ENCODE results near the gene ANKZF1.
"Not testable (repeated sequence)": the region's sequence is repeated elsewhere in the genome, so short reads cannot be mapped to it uniquely, and the experiment has no call there.

Gene ANKZF1

DNA sequence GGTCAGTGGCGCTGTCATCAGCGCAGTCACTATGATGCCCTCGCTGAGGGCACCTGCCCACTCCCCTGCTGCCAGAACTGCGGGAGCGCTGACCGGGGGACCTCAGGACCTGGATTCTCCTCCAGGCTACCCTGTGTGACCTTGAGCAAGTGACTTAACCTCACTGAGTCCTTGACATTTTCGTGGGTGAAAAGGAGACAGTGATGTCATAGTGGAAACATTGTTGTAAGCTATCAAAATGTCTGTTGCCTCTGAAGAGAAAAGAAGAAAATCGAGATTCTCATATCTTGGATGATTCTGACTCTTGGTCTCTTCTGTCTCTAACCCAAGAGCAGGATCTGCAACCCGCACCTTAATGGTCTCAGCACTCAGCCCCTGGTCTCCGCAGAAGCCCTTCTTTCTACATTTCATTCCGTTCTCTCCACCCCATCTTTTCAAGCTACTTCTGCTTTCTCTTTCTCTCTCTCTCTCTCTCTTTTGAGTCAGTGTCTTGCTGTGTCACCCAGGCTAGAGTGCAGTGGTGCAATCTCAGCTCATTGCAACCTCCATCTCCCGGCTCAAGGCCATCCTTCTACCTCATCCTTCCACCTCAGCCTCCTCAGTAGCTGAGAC, 25.1 kb downstream of the ANKZF1 start:
- DNase-seq = peak; percentile 49

DNA sequence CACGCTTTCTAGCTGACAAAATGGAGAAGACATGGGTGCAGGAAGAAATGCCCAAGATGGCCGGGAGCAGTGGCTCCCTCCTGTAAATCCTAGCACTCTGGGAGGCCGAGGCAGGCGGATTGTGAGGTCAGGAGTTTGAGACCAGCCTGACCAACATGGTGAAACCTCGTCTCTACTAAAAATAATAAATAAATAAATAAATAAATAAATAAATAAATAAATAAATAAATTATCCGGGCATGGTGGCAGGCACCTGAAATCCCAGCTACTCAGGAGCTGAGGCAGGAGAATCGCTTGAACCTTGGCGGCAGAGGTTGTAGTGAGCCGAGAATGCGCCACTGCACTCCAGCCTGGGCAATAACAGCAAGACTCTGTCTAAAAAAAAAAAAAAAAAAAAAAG, 29.3 kb downstream of the ANKZF1 start:
- DNase-seq = not testable (repeated sequence)

DNA sequence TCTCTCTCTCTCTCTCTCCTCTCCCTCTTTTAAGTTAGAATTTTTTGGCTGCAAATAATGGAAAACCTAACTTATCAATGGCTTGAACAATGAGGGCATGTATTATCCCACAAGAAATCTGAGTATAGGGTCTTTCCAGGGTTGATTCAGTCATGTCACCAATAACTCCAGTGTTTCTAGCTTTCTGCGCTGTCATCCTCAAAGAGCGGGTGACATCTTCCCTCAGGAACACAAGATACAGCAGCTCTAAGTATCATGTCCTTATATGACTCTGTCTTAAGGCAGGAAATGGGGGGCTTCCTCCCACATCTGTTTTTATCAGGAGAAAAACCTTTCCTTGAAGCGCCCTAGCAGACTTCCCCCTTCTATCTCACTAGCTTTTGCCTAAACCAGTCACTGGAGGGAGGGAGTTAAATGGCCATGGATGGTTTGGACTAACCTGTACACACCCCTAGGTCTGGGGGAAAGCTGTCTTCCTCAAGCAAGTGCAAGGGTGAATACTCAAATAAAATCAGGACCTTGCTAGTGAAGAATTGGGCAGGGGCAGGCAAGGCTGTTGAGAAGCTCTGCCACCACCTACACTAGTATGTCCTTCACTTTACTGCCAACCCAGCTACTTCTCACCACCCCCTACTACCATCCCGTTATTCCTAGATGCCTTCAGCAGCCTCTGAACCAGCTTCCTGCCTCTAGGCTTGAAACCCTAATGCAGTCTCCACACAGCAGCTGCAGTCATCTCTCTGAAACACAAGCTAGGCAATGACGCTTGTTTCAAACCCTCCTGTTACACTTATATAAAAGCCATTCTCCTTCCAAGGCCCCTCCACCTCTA, 31.6 kb downstream of the ANKZF1 start:
- DNase-seq = no peak

DNA sequence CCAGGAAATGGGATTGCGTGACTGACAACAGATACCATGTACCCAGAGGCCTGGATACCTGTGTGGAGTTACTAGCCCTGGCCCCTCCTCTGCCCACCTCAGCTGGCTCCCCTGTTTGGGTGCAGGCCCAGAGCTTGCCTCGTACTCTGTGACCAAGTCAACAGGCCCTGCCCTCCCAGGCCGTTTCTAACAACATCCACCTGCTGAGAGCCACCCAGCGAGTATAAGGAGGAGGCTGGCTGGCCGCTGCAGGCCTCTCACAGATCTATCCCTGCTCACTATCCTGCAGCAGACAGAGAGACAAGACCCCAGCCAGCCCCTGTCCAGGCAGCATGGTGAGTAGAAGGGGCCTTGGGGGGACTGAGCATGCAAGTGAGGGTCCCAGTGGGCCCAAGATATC, 36.6 kb downstream of the ANKZF1 start:
- no peak for DNase-seq

DNA sequence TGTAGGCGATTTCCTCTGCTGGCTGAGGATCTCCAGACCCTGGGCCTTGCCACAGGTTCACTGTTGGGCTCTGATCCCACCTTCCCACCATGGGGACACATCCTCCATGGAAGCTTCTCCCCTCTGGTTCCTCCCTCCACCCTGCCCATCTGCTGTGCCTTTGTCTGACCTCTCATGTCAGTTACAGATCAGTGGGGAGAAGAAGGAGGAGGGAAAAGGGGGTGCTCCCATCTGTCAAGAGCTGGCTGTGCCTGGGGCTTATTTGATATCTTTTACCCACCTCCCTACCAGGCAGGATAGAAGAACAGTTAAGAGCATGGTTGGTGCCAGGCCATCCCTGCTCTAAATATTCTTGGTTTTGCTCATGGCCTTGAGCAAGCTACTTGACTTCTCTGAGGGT, 37.3 kb downstream of the ANKZF1 start:
- no peak for DNase-seq

DNA sequence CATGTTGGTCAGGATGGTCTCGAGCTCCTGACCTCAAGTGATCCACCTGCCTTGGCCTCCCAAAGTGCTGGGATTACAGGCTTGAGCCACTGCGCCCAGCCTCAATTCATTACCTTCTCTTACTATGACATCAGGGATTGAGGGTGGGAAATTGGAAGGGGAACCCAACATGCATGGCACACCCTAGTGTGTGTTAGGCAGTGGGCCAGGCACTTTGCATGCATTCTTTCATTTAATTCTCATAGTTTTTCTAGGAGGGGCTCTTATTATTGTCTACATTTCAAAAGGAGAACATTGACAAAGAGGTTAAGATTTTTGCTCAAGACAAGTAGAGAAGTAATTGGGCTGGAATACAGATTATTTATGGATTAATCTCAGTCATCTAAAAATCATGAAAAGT, 38.7 kb downstream of the ANKZF1 start:
- no peak for DNase-seq

DNA sequence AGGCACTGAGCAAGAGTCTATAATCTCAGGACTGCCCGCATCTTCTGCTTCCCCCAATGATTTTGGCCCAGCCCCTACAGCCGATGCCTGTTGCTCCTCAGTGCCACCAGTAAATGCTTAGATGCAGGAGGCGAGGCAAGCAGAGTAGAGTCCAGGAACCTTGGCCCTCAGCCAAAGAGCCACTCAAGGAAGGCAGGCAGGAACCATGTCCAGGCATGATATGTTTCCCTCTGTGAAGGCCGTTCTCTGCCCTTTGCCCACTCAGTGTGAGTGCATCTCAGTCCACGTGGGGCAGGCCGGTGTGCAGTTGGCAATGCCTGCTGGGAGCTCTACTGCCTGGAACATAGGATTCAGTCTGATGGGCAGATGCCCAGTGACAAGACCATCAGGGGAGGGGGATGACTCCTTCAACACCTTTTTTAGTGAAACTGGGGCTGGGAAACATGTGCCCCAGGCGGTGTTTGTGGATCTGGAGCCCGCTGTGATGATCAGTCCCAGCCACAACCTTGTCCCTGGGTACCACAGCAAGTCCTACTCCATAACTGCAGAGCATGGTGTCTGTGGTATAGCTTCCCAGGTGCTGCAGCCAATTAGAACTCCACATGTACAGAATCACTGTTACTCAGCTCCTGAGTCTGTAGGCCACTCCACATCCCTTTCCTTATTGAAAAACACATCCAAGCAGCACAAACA, 39.9 kb downstream of the ANKZF1 start:
- no peak for DNase-seq

DNA sequence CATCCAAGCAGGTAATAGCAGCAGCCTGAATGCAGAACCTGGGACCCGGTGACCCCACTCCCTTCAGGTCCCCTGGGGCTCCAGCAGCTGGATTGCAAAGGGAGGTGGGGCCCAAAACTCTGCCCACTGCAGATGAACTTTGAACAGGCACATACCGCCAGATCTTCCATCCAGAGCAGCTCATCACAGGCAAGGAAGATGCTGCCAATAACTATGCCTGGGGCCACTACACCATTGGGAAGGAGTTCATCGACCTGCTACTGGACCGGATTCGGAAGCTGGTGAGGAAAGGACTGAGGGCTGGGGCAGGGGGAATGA, 40.4 kb downstream of the ANKZF1 start:
- DNase-seq = no peak

DNA sequence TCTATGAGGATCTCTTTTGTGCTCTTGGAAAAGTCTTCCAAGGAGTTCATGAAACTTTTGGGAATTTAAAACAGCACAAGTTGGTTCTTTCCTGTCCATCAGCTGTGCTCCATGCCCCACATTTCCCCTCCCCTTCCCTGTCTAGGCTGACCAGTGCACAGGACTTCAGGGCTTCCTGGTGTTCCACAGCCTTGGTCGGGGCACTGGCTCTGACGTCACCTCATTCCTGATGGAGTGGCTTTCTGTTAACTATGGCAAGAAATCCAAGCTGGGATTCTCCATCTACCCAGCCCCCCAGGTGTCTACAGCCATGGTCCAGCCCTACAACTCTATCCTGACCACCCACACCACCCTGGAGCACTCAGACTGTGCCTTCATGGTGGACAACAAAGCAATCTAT, 41.4 kb downstream of the ANKZF1 start:
- DNase-seq = no peak

DNA sequence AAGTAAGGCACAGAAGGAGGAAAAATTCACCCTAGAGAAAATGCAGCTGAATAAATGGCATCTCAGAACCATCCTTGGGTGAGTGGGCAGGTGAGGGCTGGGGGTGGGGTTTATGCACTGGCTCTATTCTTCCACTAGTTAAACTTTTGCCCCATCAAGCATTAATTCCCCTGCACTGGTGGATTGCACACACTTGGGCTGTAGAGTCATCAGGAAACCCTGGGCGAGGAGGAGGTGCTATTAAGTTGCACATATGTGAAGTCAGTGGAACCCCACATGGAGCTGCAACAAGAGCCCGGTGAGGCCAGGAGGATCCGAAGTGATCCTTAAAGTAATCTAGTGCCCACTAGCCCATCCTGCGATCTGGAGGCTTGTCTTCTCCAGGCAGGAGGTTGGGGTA, 42.8 kb downstream of the ANKZF1 start:
- no peak for DNase-seq

DNA sequence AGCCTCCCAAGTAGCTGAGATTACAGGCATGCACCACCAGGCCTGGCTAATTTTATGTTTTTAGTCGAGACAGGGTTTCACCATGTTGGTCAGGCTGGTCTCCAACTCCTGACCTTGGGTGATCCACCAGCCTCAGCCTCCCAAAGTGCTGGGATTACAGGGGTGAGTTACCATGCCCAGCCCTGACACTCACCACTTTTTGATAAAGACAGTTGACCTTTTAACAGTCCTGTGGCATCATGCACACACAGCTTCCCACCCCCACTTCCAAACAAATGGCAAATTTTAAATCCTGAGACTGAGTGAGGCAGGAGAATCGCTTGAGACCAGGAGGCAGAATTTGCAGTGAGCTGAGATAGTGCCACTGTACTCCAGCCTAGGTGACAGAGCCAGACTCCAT, 43.4 kb downstream of the ANKZF1 start:
- no peak for DNase-seq

DNA sequence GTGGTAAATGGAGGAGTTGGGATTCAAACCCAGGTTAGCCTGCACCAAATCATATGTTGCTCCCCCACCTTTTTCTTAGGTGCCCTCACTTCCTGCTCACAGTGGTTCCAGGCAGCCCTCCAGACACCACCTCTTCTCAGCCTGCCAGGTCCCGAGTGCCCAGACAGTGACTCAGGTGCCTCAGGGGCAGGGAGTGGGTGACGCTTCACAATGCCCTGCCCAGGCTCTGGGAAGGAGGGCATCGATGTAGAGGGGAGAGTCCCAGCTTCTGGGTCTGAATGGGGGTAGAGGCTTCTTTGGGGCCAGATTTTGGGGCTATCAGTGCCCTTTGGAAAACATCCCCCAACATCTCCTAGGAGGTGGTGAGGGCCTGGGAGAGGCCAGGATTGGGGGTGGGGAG, 44.3 kb downstream of the ANKZF1 start:
- no peak for DNase-seq

DNA sequence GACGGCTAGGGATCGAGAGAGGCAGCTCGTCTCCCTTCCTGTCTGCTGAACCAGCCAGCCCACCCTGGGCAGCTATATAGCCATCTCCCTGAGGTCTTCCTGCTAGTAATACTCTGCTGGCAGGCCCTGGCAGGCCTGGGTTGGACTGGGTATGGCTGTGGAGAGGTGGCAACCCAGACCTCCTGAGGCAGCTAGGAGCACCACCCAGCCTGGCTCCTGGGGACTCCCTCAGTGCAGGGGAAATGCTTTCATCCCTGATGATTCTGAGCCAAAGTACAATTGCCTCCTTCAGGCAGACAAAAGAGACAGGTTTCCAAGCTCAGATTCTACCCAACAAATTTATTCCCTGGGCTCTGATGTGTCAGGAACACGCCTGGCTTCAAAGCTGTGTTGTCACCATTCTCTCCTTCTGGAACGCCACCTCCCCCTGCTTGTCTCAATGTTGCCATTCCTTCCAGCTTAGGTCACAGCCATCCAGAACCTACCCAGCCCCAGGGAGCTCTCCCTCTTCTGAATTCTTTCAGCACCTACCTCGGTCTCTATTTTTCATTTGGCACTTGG, 44.8 kb downstream of the ANKZF1 start:
- DNase-seq = no peak

DNA sequence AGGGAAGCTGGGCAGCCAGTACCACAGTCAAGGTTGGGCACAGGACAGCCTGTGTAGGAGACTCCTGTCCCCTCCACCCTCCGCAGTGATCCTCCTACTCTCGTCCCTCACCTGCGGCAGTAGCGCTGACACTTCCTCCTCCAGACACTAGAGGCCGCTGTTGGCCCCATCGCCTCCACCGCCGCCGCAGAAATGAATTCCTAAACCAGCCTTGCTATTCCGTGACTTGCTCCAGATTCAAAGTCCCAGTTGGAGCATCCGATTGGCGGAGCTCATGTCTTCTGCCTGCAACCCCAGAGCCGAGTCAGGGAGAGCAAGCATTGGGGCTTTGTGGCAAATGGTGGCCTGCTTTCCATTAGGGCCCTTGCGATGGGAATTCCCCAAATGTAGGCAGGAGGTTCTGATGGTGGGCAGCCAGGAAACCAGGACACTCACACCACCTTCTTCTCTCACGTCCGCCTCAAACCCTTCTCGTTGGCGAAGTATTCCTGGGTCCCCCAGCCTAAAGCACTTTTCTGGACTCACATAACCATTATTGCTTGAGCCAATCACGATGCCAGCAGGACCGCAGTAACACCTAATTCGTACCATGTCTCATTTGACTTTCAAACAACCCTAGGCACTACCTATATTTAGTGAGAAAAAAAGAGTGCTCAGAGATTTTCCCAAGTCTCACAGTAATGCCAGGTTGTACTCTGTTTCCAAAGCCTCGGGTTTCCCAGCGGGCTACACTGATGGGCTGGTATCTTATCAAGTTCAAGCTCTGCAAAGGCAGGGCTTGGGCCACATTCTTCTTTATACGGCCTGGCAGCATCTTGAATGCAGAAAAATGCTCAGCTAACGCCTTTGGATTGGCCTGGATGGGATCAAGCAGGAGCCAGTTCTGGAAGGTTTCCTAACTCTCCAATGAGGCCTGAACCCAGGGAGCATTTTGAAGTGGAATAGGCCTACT, 48.4 kb downstream of the ANKZF1 start:
- peak; percentile 83 for DNase-seq

DNA sequence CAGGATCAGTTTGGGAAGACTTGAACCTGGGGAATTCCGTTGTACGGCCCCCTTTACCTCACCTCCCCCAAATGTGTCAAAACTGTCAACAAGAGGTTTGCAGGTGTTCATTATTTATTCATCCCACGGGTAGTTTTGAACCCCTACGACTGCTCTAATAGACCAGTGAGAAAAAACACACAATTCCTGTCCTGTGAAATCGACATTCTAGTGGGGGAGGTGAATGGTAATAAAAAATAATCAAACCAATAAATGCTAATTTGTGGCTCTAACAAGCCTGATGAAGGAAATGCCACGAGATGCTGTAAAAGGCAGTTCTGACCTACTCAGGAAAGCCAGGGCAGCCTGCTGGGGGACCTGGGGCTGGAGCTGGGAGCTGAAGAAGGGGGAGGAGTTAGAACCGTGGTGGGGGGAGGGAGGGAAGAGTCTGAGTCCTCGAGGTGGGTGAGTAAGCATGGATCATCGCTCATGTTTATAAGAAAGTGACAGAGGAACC, 49.1 kb downstream of the ANKZF1 start:
- DNase-seq = no peak

DNA sequence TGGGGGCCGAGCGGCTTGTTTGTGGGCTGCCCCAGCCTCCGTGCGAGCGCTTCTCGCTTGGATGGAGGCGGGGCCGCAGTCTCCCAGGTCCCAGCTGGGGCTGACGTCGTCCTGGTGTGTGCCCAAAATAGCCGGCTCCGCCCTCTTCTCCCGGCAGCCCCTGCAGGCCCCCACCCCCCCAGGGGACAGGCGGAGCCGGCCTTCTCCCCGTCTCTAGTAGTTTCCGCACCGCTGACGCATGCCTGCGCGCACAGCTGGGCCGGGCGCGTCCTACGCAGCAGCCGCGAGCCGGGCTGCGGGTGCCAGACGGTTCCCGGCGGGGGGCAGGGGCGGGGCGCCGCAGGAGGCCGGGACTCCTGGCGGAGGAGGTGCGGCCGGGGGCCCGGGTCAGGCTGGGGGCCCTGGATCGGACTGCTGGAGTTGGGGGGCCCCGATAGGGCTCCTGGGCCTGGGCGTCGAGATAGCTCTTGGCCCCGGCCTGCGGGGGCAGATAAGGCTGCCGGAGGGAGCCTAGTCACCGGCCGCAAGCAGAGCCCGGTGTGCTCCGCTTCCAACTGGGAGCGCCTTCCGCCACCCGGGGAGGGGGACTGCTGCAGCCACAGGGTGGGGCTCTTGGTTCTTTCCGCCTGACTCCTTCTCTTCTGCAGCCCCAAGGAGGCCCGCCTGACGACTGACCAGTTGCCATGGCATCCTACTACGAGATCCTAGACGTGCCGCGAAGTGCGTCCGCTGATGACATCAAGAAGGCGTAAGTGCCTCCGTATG, 49.7 kb downstream of the ANKZF1 start, which contains the start of gene DNAJB2:
DNAJB2 (plus strand) TSS at position 216 of the 765 bp plus-strand sequence; CDS start at position 684, 468 bp downstream.
- peak; percentile 100 for DNase-seq

DNA sequence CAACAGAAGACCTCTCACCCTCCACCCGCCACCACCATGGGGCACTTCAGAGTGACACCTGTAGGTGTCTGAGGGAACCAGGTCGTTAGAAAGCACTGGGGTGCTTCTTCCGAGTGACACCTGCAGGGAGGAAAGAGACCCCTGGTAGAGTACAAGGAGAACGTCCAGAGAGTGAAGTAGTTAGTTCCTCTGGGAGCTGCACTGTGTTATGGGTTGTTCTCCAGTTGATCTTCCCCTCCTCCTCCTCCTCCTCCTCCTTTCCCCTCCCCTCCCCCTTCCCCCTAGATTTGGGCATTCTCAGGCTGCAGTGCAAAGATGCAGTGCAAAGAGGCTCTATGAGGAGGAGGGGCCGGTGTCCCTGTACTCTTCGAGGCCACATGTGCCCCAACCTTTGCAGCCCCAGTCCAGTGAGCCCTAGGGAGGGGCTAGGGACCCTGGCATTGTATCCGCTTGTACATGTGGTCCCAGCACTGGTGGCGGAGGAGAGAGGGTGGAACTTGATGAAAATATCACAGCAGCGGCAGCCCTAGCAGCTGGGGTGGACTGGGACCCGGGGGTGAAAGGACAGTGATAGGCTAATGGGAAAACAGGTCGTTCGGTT, 50.4 kb downstream of the ANKZF1 start:
- DNase-seq = no peak

DNA sequence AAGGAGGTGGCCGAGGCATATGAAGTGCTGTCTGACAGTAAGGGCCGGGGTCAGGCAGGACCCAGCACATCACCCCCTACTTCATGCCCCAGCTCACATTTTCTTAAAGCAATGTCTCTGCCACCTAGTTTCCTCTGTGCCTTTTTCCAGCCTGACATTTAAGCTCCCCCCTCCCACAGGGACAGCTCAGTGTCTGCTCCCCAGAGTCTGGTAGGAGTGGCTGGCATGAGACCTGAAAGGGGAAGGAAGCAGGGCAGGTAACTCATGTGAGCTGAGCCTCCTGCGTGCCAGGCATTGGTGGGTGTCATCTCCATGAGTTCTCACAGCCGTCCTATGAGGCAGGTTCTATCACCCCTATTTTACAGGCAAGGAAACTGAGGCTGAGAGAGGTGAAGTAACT, 51.0 kb downstream of the ANKZF1 start:
- no peak for DNase-seq

DNA sequence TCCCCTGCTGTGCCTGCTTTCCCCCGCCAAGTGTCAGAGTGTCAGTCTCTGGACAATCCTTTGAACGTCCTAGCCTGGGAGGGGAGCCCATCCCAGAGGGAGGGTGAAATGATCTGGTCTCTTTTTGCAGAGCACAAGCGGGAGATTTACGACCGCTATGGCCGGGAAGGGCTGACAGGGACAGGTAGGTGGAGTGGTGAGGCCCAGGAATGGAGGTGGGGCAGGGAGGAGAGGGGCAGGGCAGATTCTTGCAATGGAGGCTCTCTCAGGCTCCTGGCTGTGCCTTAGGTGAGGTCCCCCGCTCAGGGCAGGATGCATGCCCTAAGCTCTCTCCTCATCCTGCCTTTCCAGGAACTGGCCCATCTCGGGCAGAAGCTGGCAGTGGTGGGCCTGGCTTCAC, 52.0 kb downstream of the ANKZF1 start:
- no peak for DNase-seq

DNA sequence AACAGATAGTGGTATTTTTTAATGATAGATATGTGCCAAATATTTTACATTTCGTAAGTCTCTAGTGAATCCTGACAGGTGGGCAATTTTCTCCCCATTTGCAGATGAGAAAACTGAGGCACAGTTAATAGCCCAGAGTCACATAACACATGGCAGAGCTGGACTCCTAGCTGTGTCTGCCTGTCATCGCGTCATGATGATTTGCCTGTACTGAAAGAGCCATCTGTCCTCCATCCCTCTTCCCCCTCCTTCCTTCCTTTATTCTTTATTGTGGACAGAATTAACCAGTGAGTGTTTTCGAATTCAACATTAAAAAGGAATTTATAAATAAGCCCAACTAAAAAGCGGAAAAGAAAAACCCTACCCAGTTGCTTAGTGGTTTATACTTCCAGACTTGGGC, 52.8 kb downstream of the ANKZF1 start:
- no peak for DNase-seq

DNA sequence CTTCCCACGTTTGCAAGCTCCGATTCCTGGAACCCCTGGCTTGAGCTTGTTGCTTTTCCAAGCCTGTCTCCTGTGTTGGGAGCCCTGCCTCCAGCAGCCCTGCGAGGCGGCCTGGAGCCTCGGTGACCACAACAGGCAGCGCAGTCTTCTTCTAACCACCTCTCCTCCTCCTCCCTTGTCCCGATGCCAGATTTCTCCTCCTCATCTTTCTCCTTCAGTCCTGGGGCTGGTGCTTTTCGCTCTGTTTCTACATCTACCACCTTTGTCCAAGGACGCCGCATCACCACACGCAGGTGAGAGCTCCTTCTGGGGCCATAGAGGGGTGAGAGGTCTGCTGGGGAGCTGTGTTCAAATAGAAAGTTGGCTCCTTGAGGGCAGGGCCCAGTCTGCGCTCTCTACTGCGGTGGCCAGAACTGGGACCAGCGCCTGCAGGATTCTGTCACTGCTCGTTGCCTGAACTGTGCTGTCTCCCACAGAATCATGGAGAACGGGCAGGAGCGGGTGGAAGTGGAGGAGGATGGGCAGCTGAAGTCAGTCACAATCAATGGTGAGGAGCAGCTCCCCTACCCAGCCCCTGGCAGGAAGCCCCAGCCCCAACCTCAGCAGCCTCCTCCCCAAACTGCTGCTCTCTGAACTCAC, 53.5 kb downstream of the ANKZF1 start:
- DNase-seq = no peak

Data from stimulated activated CD4-positive, alpha-beta T cell treated with anti-CD3 and anti-CD28 coated beads, Interleukin-15, amount 100 ng/mL, for 24 hours (primary cell).